Calu3 (cell line): Measurements from ENCODE around the gene HOXB5. TPM values are rescaled to one million over a fixed set of nuclear protein-coding genes. Genes with fewer than 3 reads are reported as not detected.

Experiments used
- BruUV-seq: library from RNA; stranded (reverse); fragments of 400-500 nt; replicated peaks from 2 replicates; lab custom pipeline; 2021; lab: Mats Ljungman, UMichigan
- CTCF ChIA-PET: fragments of 300-600 bp; sonication (Branson Sonifier 250); formaldehyde crosslinking; loops from one replicate; lab custom pipeline; 2022; ENCODE audit warnings: antibody characterized with exemption; lab: Charles Lee
- DNase-seq: peaks from one replicate; pipeline ENCODE4 v3.0.0; 2022
- H3K27ac Mint-ChIP-seq: one replicate; pipeline ENCODE4 v1.8.0; 2022; ENCODE audit warnings: mixed read lengths; ENCODE audit not compliant: unreplicated experiment
- H3K27me3 Mint-ChIP-seq: one replicate; pipeline ENCODE4 v1.8.0; 2022; ENCODE audit warnings: mixed read lengths; ENCODE audit not compliant: unreplicated experiment
- H3K36me3 Mint-ChIP-seq: one replicate; pipeline ENCODE4 v1.8.0; 2022; ENCODE audit warnings: mild to moderate bottlenecking, moderate library complexity, mixed read lengths; ENCODE audit not compliant: insufficient read depth, unreplicated experiment
- H3K4me1 Mint-ChIP-seq: one replicate; pipeline ENCODE4 v1.8.0; 2022; ENCODE audit warnings: mild to moderate bottlenecking, low read depth, mixed read lengths; ENCODE audit not compliant: unreplicated experiment
- H3K4me3 Mint-ChIP-seq: one replicate; pipeline ENCODE4 v1.8.0; 2022; ENCODE audit warnings: mild to moderate bottlenecking, low read depth, moderate library complexity, mixed read lengths; ENCODE audit not compliant: unreplicated experiment
- H3K9me3 Mint-ChIP-seq: one replicate; pipeline ENCODE4 v1.8.0; 2022; ENCODE audit warnings: low read depth, mixed read lengths; ENCODE audit not compliant: unreplicated experiment
- intact Hi-C: fragments of 100-400 bp; cut with micrococcal nuclease; formaldehyde crosslinking; loops from one replicate; pipeline ENCODE4 v1.10.0; 2022; ENCODE audit not compliant: unreplicated experiment
- total RNA-seq: library from RNA; stranded (reverse); gene quantifications from 2 replicates; pipeline ENCODE4 v1.2.3, GENCODE V29; 2022
- TF ChIP-seq, protein P1 (sequence below): fragments of 200-600 bp; IDR thresholded peaks from one replicate; pipeline ENCODE4 v1.8.0; 2022; ENCODE audit warnings: antibody characterized with exemption; ENCODE audit not compliant: unreplicated experiment

Gene HOXB5
- total RNA-seq, 1 experiment from 2014 or later: 48.5 TPM

DNA sequence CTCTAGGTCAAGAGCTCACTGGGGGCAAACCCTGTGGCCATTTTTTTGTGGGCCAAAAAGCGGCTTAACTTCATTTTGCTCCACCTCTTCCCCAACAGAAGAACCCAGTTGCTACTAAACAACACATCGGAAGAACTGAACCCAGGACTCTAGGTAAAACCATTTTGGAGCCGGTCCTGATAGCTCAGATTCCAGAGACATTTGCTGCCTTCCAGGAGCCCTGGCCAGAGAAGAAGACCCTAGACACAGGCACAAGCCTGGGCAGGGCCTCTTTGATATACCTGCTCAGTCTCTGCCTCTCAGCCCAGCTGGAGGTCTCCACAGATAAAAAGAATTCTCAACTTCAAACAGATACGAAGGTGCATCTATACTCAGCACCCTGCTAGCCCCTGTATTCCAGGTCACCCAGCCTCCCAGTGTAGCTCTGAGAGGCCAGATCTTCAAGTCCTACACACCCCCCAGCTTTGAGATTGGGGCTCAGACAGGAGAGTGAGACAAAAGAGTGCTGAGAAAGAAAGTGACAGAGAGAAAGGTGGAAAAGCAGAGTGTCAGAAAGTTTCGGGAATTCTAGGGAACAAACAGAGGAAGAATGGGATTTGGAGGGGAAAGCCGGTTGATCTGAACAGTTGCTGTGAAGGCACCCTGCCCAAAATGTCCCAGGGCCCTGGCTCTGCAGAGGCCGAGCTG lies 39.1 kb upstream of the HOXB5 start:
- TF ChIP-seq, protein P1, sequence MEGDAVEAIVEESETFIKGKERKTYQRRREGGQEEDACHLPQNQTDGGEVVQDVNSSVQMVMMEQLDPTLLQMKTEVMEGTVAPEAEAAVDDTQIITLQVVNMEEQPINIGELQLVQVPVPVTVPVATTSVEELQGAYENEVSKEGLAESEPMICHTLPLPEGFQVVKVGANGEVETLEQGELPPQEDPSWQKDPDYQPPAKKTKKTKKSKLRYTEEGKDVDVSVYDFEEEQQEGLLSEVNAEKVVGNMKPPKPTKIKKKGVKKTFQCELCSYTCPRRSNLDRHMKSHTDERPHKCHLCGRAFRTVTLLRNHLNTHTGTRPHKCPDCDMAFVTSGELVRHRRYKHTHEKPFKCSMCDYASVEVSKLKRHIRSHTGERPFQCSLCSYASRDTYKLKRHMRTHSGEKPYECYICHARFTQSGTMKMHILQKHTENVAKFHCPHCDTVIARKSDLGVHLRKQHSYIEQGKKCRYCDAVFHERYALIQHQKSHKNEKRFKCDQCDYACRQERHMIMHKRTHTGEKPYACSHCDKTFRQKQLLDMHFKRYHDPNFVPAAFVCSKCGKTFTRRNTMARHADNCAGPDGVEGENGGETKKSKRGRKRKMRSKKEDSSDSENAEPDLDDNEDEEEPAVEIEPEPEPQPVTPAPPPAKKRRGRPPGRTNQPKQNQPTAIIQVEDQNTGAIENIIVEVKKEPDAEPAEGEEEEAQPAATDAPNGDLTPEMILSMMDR: no peak
- intact Hi-C loops: no loop called here
- H3K4me1 Mint-ChIP-seq: no peaks in the 10 kb centered on the region
- peaks cover 56% of the 10 kb centered on the region for H3K36me3 Mint-ChIP-seq
- BruUV-seq: no TSS peak
- no peak overlapping the region for H3K27ac Mint-ChIP-seq
- no peak for DNase-seq
- H3K4me3 Mint-ChIP-seq: no peak overlapping the region
- no peaks in the 10 kb centered on the region for H3K27me3 Mint-ChIP-seq
- H3K9me3 Mint-ChIP-seq: no peaks in the 10 kb centered on the region
- CTCF ChIA-PET: interaction anchor here (0.6 to 1.4 kb wide), 2 partner anchors 14 to 17 kb away, joined by 3 to 4 read pairs; partner anchors contain the start of gene HOXB8

DNA sequence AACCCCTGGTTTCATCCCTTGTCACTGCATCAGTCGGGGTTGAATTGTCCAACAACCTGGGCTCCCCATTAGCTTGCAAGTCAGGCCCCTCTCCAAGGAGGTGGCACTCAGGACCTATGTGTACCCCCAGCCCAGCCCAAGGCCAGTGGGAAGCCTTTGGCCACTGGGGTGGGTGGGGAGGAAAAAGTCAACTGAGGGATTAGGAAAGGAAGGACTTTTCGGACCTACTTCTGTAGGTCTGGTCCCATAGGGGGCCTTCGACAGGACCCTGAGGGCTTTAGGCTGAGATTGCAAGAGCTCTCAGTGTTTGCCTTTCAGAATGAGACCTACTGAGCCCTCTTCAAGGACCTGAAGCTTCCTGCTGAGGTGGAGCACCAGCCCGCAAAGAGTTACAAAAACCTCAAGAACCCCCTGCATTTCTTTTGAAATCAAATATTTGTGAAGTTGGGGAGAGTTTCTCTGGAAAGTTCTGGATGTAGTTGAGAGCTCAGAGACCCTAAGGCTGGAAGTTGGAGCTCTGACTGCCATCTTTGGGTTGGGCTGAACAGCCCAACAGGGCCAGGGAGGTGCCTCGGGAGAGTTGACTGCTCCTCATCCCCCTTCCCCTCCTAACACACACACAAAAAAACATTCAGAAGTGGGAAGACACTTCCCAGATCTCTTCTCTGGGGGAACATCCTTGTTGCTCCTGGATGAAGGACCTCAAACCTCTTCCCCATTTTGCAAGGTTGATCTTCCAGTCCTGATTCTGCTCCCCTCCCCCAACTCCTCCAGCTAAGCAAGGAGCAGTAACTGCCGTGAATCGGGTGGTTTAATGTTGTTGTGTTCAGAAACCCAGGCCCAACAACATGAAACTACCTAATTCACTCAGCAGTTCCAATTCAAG lies 38.4 kb upstream of the HOXB5 start:
- H3K27ac Mint-ChIP-seq: no peak overlapping the region
- TF ChIP-seq, protein P1: no peak
- CTCF ChIA-PET: interaction anchor here (0.6 to 1.4 kb wide), 2 partner anchors 13 to 17 kb away, joined by 3 to 4 read pairs; partner anchors contain the start of gene HOXB8
- H3K27me3 Mint-ChIP-seq: peaks cover 5% of the 10 kb centered on the region
- H3K9me3 Mint-ChIP-seq: no peaks in the 10 kb centered on the region
- no TSS peak for BruUV-seq
- DNase-seq: no peak
- H3K4me1 Mint-ChIP-seq: peaks cover 2% of the 10 kb centered on the region
- intact Hi-C loops: no loop called here
- no peak overlapping the region for H3K4me3 Mint-ChIP-seq
- peaks cover 61% of the 10 kb centered on the region for H3K36me3 Mint-ChIP-seq

- intact Hi-C loops: no loop called here
- DNase-seq: no peak
- H3K4me1 Mint-ChIP-seq: peaks cover 9% of the 10 kb centered on the region
- peaks cover 14% of the 10 kb centered on the region for H3K27me3 Mint-ChIP-seq
- H3K9me3 Mint-ChIP-seq: no peaks in the 10 kb centered on the region
- CTCF ChIA-PET: no interaction called here
- peaks cover 61% of the 10 kb centered on the region for H3K36me3 Mint-ChIP-seq
- no peak overlapping the region for H3K4me3 Mint-ChIP-seq
- TF ChIP-seq, protein P1: no peak
- no TSS peak for BruUV-seq
- H3K27ac Mint-ChIP-seq: no peak overlapping the region
Measured at GRCh38 chr17:48630925-48631692, 37.5 kb upstream of the HOXB5 start.
